Pulmonary artery endothelial cell (primary cell): ENCODE measurements around the gene CABP4. TPM values are rescaled to one million over a fixed set of nuclear protein-coding genes. Genes with fewer than 3 reads are reported as not detected.

ENCODE experiments used
- DNase-seq: peaks from one replicate; pipeline ENCODE4 v3.0.0-alpha.2; 2011; ENCODE audit warnings: low read depth, low spot score
- total RNA-seq: library from RNA; depleted of rRNA; stranded (reverse); fragments of >200 nt; gene quantifications from 2 replicates; pipeline ENCODE4 v1.2.3, GENCODE V29; 2014

CABP4 gene
- total RNA-seq, 1 donor from 2014 or later = 0.33 TPM

DNA sequence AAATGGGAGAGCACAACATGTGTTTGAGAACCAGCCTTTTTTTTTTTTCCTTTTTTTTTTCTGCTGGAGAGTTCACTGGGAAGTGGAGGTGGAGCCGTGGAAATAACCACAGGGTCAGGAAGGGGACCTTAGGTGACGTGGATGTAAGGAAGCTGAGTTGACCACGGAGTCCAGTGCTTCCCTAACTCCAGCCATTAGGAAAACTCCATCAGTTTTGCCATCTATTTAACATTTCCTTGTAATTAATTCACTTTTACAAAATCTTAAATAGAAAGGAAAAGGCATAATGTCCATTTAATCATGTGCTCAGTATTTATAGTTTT lies 54.8 kb downstream of the CABP4 start:
- DNase-seq = no peak

Other genes starting within 250 kb of the CABP4 start
- 35.7 and 49.5 TPM in 2 replicates for gene GRK2, start 188.9 kb upstream of the CABP4 start, total RNA-seq
- 27.0 and 30.1 TPM in 2 replicates for gene ANKRD13D, start 166.1 kb upstream of the CABP4 start, total RNA-seq
- 7.6 and 7.7 TPM in 2 replicates for gene SSH3, start 151.8 kb upstream of the CABP4 start, total RNA-seq
- 22.9 and 29.2 TPM in 2 replicates for gene POLD4, start 101.8 kb upstream of the CABP4 start, total RNA-seq
- 1.6 and 2.2 TPM in 2 replicates for gene CLCF1, start 81.8 kb upstream of the CABP4 start, total RNA-seq
- 5.0 and 5.3 TPM in 2 replicates for gene RAD9A, start 63.4 kb upstream of the CABP4 start, total RNA-seq
- gene PPP1CA, start 53.5 kb upstream of the CABP4 start, total RNA-seq = 239 and 250 TPM in 2 replicates
- not detected in 2 replicates for gene TBC1D10C, start 51.3 kb upstream of the CABP4 start, total RNA-seq
- 0.07 TPM in 1 of 2 replicates, not detected in the other for gene CARNS1, start 39.7 kb upstream of the CABP4 start, total RNA-seq
- 46.2 and 54.3 TPM in 2 replicates for gene RPS6KB2, start 26.9 kb upstream of the CABP4 start, total RNA-seq
- 0.14 and 0.40 TPM in 2 replicates for gene PTPRCAP, start 17.7 kb upstream of the CABP4 start, total RNA-seq
- gene CORO1B, start 11.9 kb upstream of the CABP4 start, total RNA-seq = 154 and 169 TPM in 2 replicates
- not detected in 2 replicates for gene GPR152, start 2.6 kb upstream of the CABP4 start, total RNA-seq
- 14.4 and 15.7 TPM in 2 replicates for gene TMEM134, start 13.9 kb downstream of the CABP4 start, total RNA-seq
- 77.2 and 91.2 TPM in 2 replicates for gene AIP, start 27.7 kb downstream of the CABP4 start, total RNA-seq
- 15.5 and 16.4 TPM in 2 replicates for gene PITPNM1, start 50.0 kb downstream of the CABP4 start, total RNA-seq
- 14.8 and 23.0 TPM in 2 replicates for gene CDK2AP2, start 52.8 kb downstream of the CABP4 start, total RNA-seq
- gene CABP2, start 68.1 kb downstream of the CABP4 start, total RNA-seq = not detected in 2 replicates
- gene GSTP1, start 128.5 kb downstream of the CABP4 start, total RNA-seq = 708 and 1,026 TPM in 2 replicates
- gene NDUFV1, start 151.6 kb downstream of the CABP4 start, total RNA-seq = 176 and 193 TPM in 2 replicates
- gene NUDT8, start 174.6 kb downstream of the CABP4 start, total RNA-seq = 8.1 and 16.3 TPM in 2 replicates
- not detected in 2 replicates for gene TBX10, start 184.4 kb downstream of the CABP4 start, total RNA-seq
- not detected in 2 replicates for gene ACY3, start 195.4 kb downstream of the CABP4 start, total RNA-seq
- gene ALDH3B2, start 219.3 kb downstream of the CABP4 start, total RNA-seq = not detected in 2 replicates